Esophagus muscularis mucosa (tissue), 4 donors: ENCODE measurements around the gene RGS18. TPM values are rescaled to one million over a fixed set of nuclear protein-coding genes. Genes with fewer than 3 reads are reported as not detected.

ENCODE experiments used
- DNase-seq: peaks from one replicate; pipeline ENCODE4 v3.0.0-alpha.2; 2017; ENCODE audit errors: extremely low spot score
- H3K27ac ChIP-seq, 4 donors: fragments of 200-600 bp; sonication (generic); replicated peaks in 1 of 4; 1 replicate in 3 of 4; 2 replicates in 1 of 4; pipeline ENCODE4 v1.5.1; 2016 to 2019; ENCODE audit warnings: mild to moderate bottlenecking in 1 of 4
- H3K27me3 ChIP-seq, 4 donors: fragments of 200-600 bp; sonication (generic); one replicate each; pipeline versions ENCODE4 v1.5.1 to v1.6.0; 2016 to 2019
- H3K36me3 ChIP-seq, 4 donors: fragments of 200-600 bp; sonication (generic); one replicate each; pipeline ENCODE4 v1.5.1; 2016 to 2019
- H3K4me1 ChIP-seq, 4 donors: fragments of 200-600 bp; sonication (generic); one replicate each; pipeline ENCODE4 v1.5.1; 2016 to 2019
- H3K4me3 ChIP-seq, 4 donors: fragments of 200-600 bp; sonication (generic); 1 replicate in 2 of 4; 2 replicates in 2 of 4; pipeline ENCODE4 v1.5.1; 2016 to 2019; ENCODE audit warnings: mild to moderate bottlenecking in 4 of 4, moderate library complexity in 1 of 4
- H3K9me3 ChIP-seq, 4 donors: fragments of 200-600 bp; sonication (generic); 1 replicate in 3 of 4; 2 replicates in 1 of 4; pipeline ENCODE4 v1.5.1; 2016 to 2019
- EP300 ChIP-seq: sonication (generic); formaldehyde crosslinking; IDR thresholded peaks from one replicate; pipeline ENCODE4 v1.6.1; 2017; ENCODE audit warnings: antibody characterized with exemption
- POLR2A ChIP-seq: fragments of 450-650 bp; IDR thresholded peaks from one replicate; pipeline ENCODE4 v1.6.1; 2017; ENCODE audit warnings: antibody characterized with exemption, moderate library complexity, mild to moderate bottlenecking, low read depth
- POLR2AphosphoS5 ChIP-seq, 2 donors: sonication (generic); formaldehyde crosslinking; IDR thresholded peaks; one replicate each; pipeline ENCODE4 v1.6.1; 2017; ENCODE audit warnings: antibody characterized with exemption in 2 of 2
- WGBS: methylation state at CpG from one replicate; pipeline ENCODE4 v1.1.5; 2018; 5-methylcytosine and 5-hydroxymethylcytosine counted together
- intact Hi-C: fragments of 100-400 bp; cut with DNase I; formaldehyde crosslinking; loops from one replicate; pipeline ENCODE4 v1.15.1; 2023
- total RNA-seq, 4 donors: library from RNA; depleted of rRNA; stranded (reverse); fragments of >200 nt; gene quantifications; one replicate each; pipeline versions ENCODE4 v1.1.0 to v1.2.1, GENCODE V29; 2016
- TF ChIP-seq, protein P1 (sequence below), 3 experiments: fragments of 200-600 bp in 2 of 3; fragments of 450-650 bp in 1 of 3; sonication (generic) in 2 of 3; IDR thresholded peaks; one replicate each; pipeline ENCODE4 v1.5.1; 2017 to 2019; ENCODE audit warnings: antibody characterized with exemption in 3 of 3, mild to moderate bottlenecking in 2 of 3, moderate library complexity in 1 of 3

The RGS18 gene
- total RNA-seq, 4 donors from 2014 or later: 0.45 to 3.6 (median 1.3) TPM

DNA sequence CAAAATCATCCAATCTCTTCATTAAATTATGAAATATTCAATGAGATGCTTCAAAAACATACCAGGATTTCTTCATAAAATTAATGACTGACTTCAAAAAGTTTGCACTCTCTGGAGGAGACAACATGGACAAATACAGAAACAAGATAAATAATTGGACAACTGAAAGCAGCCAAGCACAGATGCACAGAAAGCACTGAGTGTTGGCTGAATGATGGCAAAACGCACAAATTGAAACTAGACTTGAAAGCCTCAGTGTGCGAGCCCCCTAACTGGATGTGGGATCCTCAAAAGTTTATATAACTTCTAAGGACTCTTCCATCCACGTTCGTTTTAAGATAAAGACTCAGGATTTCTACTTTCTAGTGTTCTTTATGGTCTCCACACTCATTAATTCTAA is 27.9 kb downstream of the RGS18 start:
- WGBS: 78% methylated on average over 4 of the region's 4 CpGs
- no peak for TF ChIP-seq POLR2A
- TF ChIP-seq, protein P1, sequence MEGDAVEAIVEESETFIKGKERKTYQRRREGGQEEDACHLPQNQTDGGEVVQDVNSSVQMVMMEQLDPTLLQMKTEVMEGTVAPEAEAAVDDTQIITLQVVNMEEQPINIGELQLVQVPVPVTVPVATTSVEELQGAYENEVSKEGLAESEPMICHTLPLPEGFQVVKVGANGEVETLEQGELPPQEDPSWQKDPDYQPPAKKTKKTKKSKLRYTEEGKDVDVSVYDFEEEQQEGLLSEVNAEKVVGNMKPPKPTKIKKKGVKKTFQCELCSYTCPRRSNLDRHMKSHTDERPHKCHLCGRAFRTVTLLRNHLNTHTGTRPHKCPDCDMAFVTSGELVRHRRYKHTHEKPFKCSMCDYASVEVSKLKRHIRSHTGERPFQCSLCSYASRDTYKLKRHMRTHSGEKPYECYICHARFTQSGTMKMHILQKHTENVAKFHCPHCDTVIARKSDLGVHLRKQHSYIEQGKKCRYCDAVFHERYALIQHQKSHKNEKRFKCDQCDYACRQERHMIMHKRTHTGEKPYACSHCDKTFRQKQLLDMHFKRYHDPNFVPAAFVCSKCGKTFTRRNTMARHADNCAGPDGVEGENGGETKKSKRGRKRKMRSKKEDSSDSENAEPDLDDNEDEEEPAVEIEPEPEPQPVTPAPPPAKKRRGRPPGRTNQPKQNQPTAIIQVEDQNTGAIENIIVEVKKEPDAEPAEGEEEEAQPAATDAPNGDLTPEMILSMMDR (IDR thresholded peaks at IDR 0.05): no peak
- no peak for TF ChIP-seq POLR2AphosphoS5 (IDR thresholded peaks at IDR 0.05)
- no peak for TF ChIP-seq EP300
- no peak for DNase-seq
- intact Hi-C loops: no loop called here
- no peaks in the 10 kb centered on the region for H3K27me3 ChIP-seq
- H3K4me3 ChIP-seq: no peak overlapping the region
- H3K4me1 ChIP-seq: no peaks in the 10 kb centered on the region
- no peaks in the 10 kb centered on the region for H3K9me3 ChIP-seq
- no peaks in the 10 kb centered on the region for H3K36me3 ChIP-seq
- H3K27ac ChIP-seq: no peak overlapping the region

DNA sequence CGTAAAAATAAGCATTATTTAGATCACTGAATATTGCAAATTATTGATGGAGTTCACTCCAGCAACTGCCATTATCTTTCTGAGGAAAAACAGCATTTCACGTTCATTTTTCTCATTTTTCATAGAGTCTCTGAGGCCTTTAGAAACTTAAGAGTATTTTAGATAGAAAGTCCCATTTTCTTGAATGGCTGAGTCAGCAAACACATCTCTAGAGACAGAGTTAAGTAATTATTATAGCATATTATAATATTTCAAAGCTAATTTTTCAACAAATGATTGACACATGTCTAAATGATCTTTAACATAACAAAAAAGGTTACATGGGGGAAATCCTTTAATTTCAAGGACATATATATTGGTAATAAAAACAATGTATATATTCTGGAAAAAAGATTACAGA is 31.8 kb downstream of the RGS18 start:
- Histone ChIP-seq H3K27ac (no peak overlapping the region), H3K9me3 (no peaks in the 10 kb centered on the region), H3K4me3 (no peak overlapping the region), H3K27me3 (no peaks in the 10 kb centered on the region), H3K4me1 (no peaks in the 10 kb centered on the region), H3K36me3 (no peaks in the 10 kb centered on the region)
- DNase-seq: no peak
- intact Hi-C loops: no loop called here
- TF ChIP-seq EP300 (no peak), POLR2A (no peak), POLR2AphosphoS5 (IDR thresholded peaks at IDR 0.05) (no peak)
- TF ChIP-seq, protein P1 (IDR thresholded peaks at IDR 0.05): no peak
- WGBS: 88% methylated on average over 2 of the region's 2 CpGs

DNA sequence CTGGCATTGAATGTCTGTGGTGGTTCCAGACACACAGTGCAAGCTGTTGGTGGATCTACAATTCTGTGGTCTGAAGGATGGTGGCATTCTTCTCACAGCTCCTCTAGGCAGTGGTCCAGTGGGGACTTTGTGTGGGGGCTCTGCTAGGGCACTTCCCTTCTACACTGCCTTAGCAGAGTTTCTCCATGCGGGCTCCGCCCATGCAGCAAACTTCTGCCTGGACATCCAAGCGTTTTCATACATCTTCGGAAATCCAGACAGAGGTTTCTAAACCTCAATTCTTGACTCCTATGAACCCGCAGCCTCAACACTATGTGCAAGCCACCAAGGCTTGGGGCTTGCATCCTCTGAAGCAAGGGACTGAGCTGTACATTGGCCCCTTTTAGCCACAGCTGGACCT is 43.0 kb downstream of the RGS18 start:
- intact Hi-C loops: no loop called here

DNA sequence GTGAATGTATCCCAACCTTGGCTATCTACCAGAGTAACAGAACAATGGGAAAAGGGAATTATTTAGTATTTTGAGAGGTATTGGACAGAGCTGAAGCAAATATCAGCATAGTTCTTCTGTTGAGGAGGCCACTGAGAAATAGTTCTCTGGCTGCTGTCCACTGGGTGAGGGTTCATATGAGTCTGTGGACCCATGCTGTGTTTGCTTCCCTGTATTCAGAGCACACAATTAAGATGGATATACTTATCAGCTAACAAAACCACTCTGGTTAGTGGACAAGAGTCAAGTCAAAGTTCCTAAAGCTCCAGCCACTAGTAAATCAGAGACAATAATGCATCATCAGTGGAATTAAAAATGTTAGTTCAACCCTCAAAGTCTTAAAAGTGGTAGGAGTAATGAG is 66.1 kb downstream of the RGS18 start:
- no peaks in the 10 kb centered on the region for H3K36me3 ChIP-seq
- no peaks in the 10 kb centered on the region for H3K27me3 ChIP-seq
- intact Hi-C loops: no loop called here
- H3K9me3 ChIP-seq: peaks cover 0 to 8% (median 0%) of the 10 kb centered on the region in 4 donors
- no peak overlapping the region for H3K4me3 ChIP-seq
- H3K4me1 ChIP-seq: no peaks in the 10 kb centered on the region
- no peak for DNase-seq
- H3K27ac ChIP-seq: no peak overlapping the region
- TF ChIP-seq POLR2AphosphoS5 (IDR thresholded peaks at IDR 0.05) (no peak), POLR2A (no peak), EP300 (no peak)
- TF ChIP-seq, protein P1 (IDR thresholded peaks at IDR 0.05): no peak

More for the DNA sequence above, 43.0 kb downstream of the RGS18 start:
- H3K27me3 ChIP-seq: no peaks in the 10 kb centered on the region
- H3K27ac ChIP-seq: no peak overlapping the region
- 89% methylated on average over 5 of the region's 5 CpGs for WGBS
- no peaks in the 10 kb centered on the region for H3K36me3 ChIP-seq
- DNase-seq: no peak
- H3K9me3 ChIP-seq: peaks cover 0 to 3% (median 0%) of the 10 kb centered on the region in 4 donors
- TF ChIP-seq, protein P1 (IDR thresholded peaks at IDR 0.05): no peak
- TF ChIP-seq EP300 (no peak), POLR2AphosphoS5 (IDR thresholded peaks at IDR 0.05) (no peak), POLR2A (no peak)
- H3K4me3 ChIP-seq: no peak overlapping the region
- H3K4me1 ChIP-seq: no peaks in the 10 kb centered on the region

DNA sequence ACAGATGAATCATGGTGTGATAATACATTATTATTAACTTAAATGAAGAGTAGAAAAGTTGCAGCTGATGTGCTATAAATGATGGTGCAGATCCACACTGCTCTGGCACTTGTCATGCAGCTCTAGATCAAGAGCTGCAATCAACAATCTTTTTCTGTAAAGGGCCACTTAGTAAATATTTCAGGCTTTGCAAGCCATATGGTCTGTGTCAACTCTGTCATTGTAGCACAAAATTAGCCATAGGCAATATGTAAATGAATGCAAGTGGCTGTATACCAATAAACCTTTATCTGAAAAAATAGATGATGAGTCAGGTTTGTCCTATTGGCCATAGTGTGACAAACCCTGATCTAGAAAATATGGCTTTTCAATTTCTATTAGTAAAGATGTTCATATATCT is 66.6 kb downstream of the RGS18 start:
- Histone ChIP-seq H3K9me3 (peaks cover 0 to 8% (median 0%) of the 10 kb centered on the region in 4 donors), H3K27ac (no peak overlapping the region), H3K4me3 (no peak overlapping the region), H3K27me3 (no peaks in the 10 kb centered on the region), H3K36me3 (no peaks in the 10 kb centered on the region), H3K4me1 (no peaks in the 10 kb centered on the region)
- intact Hi-C loops: no loop called here
- TF ChIP-seq EP300: no peak
- TF ChIP-seq, protein P1 (IDR thresholded peaks at IDR 0.05): no peak
- TF ChIP-seq POLR2AphosphoS5 (IDR thresholded peaks at IDR 0.05): no peak
- no peak for TF ChIP-seq POLR2A
- no peak for DNase-seq
